GM19463 (cell line): ENCODE results near the gene ANKUB1.

Source experiments
- ATAC-seq: cut with Tn5 transposase; IDR thresholded peaks from one replicate; pipeline ENCODE4 v1.9.1; 2021; ENCODE audit warnings: mild to moderate bottlenecking, moderate library complexity; ENCODE audit not compliant: unreplicated experiment

ANKUB1 gene

GRCh38 chr3:149713730-149714654 lies 78.4 kb downstream of the ANKUB1 start:
- ATAC-seq: no peak
